ENCODE results near the gene COX6A2. TPM values are rescaled to one million over a fixed set of nuclear protein-coding genes. Genes with fewer than 3 reads are reported as not detected.
A peak's percentile ranks its signal among the peaks of the same experiment; 100 is the strongest.

Gene COX6A2
- total and polyA plus RNA-seq, 8 donors = 0.39 to 5.5 (median 0.57) TPM; not detected in 2

DNA sequence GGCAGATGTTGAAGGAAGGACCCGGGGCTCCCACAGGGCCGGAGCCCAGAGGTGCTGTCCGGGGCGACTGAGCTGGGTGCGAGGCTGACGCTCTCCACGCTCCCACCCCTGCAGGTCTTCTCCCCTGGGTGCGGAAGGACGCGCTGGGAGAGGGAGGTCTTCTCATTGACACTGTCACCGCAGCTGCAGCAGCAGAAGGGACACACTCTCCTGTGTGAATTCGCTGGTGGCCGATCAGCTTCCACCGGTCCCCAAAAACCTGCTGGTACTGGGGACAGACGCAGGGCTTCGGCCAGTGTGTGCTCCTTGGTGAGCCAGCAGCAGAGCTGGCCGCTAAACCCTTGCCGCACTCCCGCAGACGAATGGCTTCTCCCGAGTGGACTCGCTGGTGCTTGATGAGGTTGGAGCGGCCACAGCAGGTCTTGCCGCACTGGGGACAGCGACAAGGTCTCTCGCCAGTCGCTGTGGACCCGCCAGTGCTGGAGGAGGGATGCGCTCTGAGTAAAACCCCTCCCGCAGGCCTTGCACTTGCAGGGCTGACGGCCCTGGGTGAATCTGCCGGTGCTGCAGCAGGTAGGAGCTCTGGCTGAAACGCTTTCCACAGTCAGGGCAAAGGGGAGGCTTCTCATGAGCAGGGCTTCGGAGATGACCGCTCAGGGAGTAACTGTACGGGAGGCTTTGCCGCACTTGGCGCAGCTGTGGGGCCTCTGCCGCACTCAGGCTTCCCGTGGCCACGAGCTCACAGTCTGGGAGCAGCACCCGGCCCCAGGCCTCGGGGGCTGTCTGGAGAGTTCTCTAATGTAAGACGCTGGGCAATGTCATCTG is 8.3 kb upstream of the COX6A2 start:
- Histone ChIP-seq H3K27ac (no peak overlapping the region), H3K4me3 (no peak overlapping the region), H3K4me1 (no peaks in the 10 kb centered on the region), H3K9me3 (no peaks in the 10 kb centered on the region), H3K27me3 (no peaks in the 10 kb centered on the region), H3K36me3 (no peaks in the 10 kb centered on the region)
- TF ChIP-seq, protein P1, sequence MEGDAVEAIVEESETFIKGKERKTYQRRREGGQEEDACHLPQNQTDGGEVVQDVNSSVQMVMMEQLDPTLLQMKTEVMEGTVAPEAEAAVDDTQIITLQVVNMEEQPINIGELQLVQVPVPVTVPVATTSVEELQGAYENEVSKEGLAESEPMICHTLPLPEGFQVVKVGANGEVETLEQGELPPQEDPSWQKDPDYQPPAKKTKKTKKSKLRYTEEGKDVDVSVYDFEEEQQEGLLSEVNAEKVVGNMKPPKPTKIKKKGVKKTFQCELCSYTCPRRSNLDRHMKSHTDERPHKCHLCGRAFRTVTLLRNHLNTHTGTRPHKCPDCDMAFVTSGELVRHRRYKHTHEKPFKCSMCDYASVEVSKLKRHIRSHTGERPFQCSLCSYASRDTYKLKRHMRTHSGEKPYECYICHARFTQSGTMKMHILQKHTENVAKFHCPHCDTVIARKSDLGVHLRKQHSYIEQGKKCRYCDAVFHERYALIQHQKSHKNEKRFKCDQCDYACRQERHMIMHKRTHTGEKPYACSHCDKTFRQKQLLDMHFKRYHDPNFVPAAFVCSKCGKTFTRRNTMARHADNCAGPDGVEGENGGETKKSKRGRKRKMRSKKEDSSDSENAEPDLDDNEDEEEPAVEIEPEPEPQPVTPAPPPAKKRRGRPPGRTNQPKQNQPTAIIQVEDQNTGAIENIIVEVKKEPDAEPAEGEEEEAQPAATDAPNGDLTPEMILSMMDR (IDR thresholded peaks at IDR 0.05) = no peak
- DNase-seq (peak in 1 of 6 donors; percentile 62), FAIRE-seq (no peak), ATAC-seq (no peak)
- WGBS, 2 donors = 93 to 94% methylated on average over 41 to 44 of the region's 44 CpGs
- intact Hi-C loops (cut with DNase I) = no loop called here

DNA sequence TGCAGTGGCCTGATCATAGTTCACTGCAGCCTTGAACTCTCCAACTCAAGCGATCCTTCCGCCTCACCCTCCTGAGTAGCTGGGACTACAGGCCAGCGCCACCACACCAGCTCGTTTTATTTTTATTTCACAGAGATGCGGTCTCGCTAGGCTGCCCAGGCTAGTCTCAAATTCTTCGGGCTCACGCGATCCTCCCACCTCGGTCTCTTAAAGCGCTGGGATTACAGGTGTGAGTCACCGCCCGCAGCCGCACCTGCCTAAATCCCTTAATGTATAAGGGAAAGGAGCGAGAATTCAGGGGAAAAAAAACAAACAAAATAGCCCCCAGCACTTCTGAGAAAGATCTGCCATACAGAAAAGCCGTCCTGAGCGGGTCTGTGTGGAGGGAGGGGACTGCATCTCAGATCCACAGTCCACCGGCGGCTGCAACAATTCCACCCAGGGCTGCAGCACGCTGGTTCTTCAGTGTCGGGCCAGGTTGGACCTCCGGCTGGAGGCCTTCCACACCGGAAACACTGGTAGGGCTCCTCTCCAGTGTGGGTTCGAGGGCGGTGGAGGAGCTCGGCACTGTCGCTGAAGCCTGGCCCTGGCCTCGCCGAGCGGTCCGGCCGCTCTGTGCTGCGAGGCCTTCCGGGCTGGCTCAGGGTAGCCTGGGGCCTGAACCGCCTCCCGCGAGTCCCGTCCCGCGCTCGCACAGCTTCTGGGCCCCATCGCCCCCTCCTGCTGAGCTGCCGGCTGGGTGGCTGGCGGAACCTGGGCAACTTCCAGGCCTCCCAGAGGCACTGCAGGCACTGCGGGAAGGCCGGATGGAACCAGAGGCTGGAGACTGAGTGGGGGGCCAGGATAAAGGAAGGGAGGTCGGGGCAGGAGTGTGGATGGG is 7.4 kb upstream of the COX6A2 start:
- TF ChIP-seq, protein P1 (IDR thresholded peaks at IDR 0.05) = no peak
- Histone ChIP-seq H3K36me3 (no peaks in the 10 kb centered on the region), H3K27ac (no peak overlapping the region), H3K9me3 (no peaks in the 10 kb centered on the region), H3K4me3 (no peak overlapping the region), H3K27me3 (no peaks in the 10 kb centered on the region), H3K4me1 (no peaks in the 10 kb centered on the region)
- peak in 1 of 6 donors; percentile 48 for DNase-seq
- intact Hi-C loops (cut with DNase I) = no loop called here
- FAIRE-seq = no peak
- 94 to 95% methylated on average over 46 to 47 of the region's 47 CpGs for WGBS, 2 donors
- no peak for ATAC-seq

DNA sequence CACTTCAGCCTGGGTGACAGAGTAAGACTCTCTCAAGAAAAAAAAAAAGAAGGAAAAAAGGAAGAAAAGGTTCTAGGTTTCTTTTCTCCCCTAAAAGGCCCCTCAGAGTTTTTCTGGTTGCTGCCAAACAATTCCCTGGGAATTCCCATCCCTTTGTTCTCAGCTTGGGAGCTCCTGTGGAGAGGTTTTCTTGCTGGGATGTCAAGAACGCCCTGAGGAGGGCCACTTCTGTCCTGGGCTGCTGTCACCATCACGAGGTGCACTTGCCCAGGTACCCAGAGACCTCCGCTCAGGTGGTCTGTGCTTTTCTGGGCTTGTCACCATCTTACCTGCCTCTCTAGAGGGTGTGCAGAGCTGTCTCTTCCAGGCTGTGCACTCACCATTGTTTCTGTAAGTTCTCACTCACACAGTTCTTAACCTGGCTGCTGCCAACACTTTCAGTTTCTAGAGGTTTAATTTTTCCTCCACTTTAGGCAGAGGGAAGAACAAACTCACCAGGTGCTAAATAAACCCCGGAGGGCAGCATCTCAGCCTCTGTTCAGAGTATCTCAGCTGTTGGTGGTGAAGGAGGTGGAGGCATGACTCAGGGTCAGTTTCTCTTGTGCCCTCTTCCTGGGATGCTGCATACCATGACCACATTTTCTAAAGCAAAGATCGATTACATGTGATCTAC is 2.4 kb upstream of the COX6A2 start:
- FAIRE-seq = no peak
- Histone ChIP-seq H3K4me1 (no peaks in the 10 kb centered on the region), H3K4me3 (no peak overlapping the region), H3K9me3 (no peaks in the 10 kb centered on the region), H3K27me3 (no peaks in the 10 kb centered on the region), H3K36me3 (no peaks in the 10 kb centered on the region), H3K27ac (no peak overlapping the region)
- intact Hi-C loops (cut with DNase I) = no loop called here
- 52 to 53% methylated on average over 5 of the region's 5 CpGs for WGBS, 2 donors
- ATAC-seq = no peak
- TF ChIP-seq, protein P1 (IDR thresholded peaks at IDR 0.05) = no peak
- peak in 1 of 6 donors; percentile 13 for DNase-seq

DNA sequence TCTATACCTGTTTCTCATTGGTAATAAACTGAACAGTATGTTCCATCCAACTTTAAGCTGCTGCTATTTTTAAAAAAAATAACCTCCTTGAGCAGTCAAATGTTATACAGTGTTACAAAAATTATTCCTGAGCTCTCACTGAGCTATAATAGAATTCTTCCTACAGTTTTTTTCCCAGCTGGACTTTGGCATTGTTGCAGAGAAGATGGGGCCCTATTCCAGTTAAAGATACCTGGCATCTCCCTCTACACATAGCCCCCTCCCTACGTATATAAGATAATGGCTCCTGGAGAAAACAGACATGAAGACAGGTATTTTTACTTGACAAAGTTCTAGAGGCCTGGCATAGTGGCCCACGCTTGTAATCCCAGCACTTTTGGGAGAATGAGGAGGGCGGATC is 1.6 kb upstream of the COX6A2 start:
- TF ChIP-seq, protein P1 (IDR thresholded peaks at IDR 0.05) = no peak
- Histone ChIP-seq H3K27me3 (no peaks in the 10 kb centered on the region), H3K4me1 (no peaks in the 10 kb centered on the region), H3K36me3 (no peaks in the 10 kb centered on the region), H3K9me3 (no peaks in the 10 kb centered on the region), H3K4me3 (no peak overlapping the region), H3K27ac (no peak overlapping the region)
- intact Hi-C loops (cut with DNase I) = no loop called here
- 76 to 87% methylated on average over 3 of the region's 3 CpGs for WGBS, 2 donors
- FAIRE-seq (no peak), DNase-seq (no peak), ATAC-seq (no peak)

Measured in pancreas (tissue), 10 donors.